HFFc6 (cell line): ENCODE data around the gene ACTRT2. TPM values are rescaled to one million over a fixed set of nuclear protein-coding genes. Genes with fewer than 3 reads are reported as not detected.

ENCODE experiments used
- DNase-seq: peaks from one replicate; pipeline ENCODE4 v3.0.0-alpha.2; 2018
- H3K27ac Mint-ChIP-seq: 2 replicates; pipeline ENCODE4 v1.8.0; 2020; ENCODE audit warnings: mild to moderate bottlenecking, mixed read lengths
- H3K27me3 Mint-ChIP-seq: 2 replicates; pipeline ENCODE4 v1.8.0; 2021; ENCODE audit warnings: mild to moderate bottlenecking, moderate library complexity, mixed read lengths; ENCODE audit not compliant: insufficient read depth
- H3K36me3 Mint-ChIP-seq: 2 replicates; pipeline ENCODE4 v1.8.0; 2021; ENCODE audit warnings: low read depth, mixed read lengths
- H3K4me1 Mint-ChIP-seq: 2 replicates; pipeline ENCODE4 v1.8.0; 2020; ENCODE audit warnings: low read depth, mixed read lengths
- H3K4me3 Mint-ChIP-seq: 2 replicates; pipeline ENCODE4 v1.8.0; 2020; ENCODE audit warnings: mild to moderate bottlenecking, moderate library complexity, mixed read lengths
- H3K9me3 Mint-ChIP-seq: 2 replicates; pipeline ENCODE4 v1.8.0; 2020; ENCODE audit warnings: mild to moderate bottlenecking, mixed read lengths
- total RNA-seq, 6 experiments: library from RNA; stranded (reverse); fragmentation: NEBNext Ultra II Directional; extraction: Animal tissue kit (Norgen Biotek cat#: 25700); gene quantifications; 2 replicates in 1 of 6; 3 replicates in 5 of 6; pipeline ENCODE4 v1.2.3, GENCODE V29; 2021
- TF ChIP-seq, protein P1 (sequence below): fragments of 200-600 bp; sonication (generic); IDR thresholded peaks from 2 replicates; pipeline ENCODE4 v1.5.0; 2021; ENCODE audit warnings: antibody characterized with exemption, mild to moderate bottlenecking

ACTRT2 gene
- total RNA-seq, 6 experiments from 2014 or later = not detected

DNA sequence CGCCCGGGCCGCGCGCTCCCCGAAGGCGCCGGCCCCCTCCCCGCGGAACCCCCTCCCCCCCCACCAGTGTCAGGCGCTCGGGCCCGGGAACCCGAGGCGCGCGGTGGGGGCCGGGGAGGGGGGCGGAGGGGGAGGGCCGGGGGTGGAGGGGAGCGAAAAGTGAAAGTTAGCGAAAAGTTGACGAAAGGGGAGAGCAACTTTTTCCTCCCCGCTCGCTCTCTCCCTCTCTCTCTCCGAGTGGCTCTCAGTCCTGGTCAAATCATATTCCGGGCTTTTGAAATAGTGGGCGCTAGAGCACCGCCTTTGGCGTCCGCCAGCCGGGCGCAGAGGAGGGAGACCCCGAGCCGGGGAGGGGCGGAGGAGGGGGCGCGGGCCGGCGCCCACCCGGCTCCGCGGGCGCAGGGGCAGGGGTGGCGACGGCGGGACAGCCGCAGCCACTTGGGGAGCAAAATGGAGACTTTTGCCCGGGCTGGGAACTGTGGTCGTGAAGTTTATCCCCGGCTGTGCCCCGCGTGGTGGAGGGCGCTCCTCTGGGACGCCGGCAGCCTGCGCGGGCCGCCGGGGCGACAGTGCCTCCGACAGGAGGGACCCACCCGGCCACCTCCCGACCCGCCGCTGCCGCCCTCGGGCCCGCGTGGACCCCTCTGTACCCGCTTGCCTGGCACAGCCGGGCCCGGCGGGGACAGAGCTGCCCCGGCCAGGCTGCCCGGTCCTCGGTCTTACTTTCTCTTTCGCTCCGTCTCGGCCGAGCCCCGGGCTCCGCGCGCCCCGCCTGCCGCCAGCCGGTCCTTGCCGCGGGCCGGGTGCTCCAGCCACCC lies 48.4 kb downstream of the ACTRT2 start:
- Mint-ChIP-seq H3K27ac (no peak overlapping the region), H3K9me3 (no peaks in the 10 kb centered on the region), H3K4me1 (no peaks in the 10 kb centered on the region), H3K4me3 (peak overlapping the region; percentile 53), H3K36me3 (no peaks in the 10 kb centered on the region), H3K27me3 (peaks cover 18% of the 10 kb centered on the region)
- TF ChIP-seq, protein P1, sequence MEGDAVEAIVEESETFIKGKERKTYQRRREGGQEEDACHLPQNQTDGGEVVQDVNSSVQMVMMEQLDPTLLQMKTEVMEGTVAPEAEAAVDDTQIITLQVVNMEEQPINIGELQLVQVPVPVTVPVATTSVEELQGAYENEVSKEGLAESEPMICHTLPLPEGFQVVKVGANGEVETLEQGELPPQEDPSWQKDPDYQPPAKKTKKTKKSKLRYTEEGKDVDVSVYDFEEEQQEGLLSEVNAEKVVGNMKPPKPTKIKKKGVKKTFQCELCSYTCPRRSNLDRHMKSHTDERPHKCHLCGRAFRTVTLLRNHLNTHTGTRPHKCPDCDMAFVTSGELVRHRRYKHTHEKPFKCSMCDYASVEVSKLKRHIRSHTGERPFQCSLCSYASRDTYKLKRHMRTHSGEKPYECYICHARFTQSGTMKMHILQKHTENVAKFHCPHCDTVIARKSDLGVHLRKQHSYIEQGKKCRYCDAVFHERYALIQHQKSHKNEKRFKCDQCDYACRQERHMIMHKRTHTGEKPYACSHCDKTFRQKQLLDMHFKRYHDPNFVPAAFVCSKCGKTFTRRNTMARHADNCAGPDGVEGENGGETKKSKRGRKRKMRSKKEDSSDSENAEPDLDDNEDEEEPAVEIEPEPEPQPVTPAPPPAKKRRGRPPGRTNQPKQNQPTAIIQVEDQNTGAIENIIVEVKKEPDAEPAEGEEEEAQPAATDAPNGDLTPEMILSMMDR = peak; percentile 32; the same call in 1 of the 2 replicates
- DNase-seq = no peak

DNA sequence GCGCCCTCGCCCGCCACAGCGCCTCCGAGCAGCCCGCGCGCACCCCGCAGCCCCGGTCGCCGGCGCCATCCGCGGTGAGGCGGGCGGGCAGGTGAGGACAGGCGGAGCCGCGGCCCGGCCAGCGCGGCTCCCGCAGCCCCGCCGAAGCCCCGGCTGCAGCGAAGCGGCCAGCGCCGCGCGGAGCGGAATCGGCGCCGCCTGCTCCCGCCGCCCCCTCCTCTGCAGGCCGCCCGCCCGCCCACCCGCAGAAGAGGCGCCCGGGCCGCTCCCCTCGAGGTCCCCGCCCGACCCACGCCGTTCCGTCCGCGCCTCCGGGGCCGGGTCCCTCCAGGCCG lies 49.0 kb downstream of the ACTRT2 start:
- H3K4me1 Mint-ChIP-seq = no peaks in the 10 kb centered on the region
- no peak overlapping the region for H3K4me3 Mint-ChIP-seq
- H3K27me3 Mint-ChIP-seq = peaks cover 17% of the 10 kb centered on the region
- TF ChIP-seq, protein P1 = no peak
- no peaks in the 10 kb centered on the region for H3K9me3 Mint-ChIP-seq
- no peak overlapping the region for H3K27ac Mint-ChIP-seq
- no peaks in the 10 kb centered on the region for H3K36me3 Mint-ChIP-seq
- DNase-seq = no peak

DNA sequence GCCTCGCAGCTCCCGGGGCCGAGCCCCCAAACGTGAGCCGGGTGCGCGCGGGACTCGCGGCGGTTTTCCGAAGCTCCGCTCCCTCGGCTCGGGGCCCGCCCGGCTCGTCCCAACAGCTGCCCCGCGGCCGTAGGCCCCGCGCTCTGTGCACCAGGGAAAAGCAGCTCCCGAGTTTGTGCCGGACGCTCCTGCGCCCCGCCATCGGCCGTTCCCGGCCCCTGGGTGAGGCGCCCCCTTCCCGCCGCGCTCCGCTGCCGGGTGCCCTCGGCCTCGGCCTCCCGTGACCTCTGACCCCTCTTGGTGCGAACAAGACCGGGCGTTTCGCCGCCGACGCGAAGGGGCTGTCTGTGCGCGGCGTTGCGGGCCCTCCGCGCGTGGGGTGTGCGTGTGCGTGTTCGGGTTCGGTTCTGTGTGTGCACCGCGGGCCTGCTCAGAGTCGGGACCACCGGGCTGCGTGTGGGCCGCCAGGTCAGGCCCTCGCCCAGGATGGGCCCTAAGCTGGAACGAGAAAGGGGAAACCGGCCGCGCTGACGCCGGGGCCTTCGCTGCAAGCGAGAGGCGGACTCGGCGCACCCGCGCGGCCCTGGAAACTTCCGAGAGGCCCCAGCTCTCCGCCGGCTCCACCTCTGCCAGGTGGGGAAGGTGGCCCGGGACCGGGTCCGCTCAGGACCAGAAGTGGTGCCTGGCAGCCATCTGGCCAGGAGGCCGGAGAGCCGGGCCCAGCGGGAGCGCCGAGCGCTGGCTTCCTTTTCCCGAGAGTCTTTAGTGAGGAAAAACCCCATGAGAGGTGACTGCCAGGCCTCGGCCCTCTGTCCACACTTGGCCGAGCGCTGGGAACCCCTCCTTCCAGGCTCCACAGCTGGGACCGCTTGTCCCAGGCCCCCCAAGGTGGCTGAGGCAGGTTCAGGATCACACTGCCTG lies 49.6 kb downstream of the ACTRT2 start:
- no peak overlapping the region for H3K27ac Mint-ChIP-seq
- DNase-seq = no peak
- TF ChIP-seq, protein P1 = no peak
- no peaks in the 10 kb centered on the region for H3K4me1 Mint-ChIP-seq
- H3K27me3 Mint-ChIP-seq = peaks cover 17% of the 10 kb centered on the region
- no peak overlapping the region for H3K4me3 Mint-ChIP-seq
- H3K9me3 Mint-ChIP-seq = no peaks in the 10 kb centered on the region
- no peaks in the 10 kb centered on the region for H3K36me3 Mint-ChIP-seq

DNA sequence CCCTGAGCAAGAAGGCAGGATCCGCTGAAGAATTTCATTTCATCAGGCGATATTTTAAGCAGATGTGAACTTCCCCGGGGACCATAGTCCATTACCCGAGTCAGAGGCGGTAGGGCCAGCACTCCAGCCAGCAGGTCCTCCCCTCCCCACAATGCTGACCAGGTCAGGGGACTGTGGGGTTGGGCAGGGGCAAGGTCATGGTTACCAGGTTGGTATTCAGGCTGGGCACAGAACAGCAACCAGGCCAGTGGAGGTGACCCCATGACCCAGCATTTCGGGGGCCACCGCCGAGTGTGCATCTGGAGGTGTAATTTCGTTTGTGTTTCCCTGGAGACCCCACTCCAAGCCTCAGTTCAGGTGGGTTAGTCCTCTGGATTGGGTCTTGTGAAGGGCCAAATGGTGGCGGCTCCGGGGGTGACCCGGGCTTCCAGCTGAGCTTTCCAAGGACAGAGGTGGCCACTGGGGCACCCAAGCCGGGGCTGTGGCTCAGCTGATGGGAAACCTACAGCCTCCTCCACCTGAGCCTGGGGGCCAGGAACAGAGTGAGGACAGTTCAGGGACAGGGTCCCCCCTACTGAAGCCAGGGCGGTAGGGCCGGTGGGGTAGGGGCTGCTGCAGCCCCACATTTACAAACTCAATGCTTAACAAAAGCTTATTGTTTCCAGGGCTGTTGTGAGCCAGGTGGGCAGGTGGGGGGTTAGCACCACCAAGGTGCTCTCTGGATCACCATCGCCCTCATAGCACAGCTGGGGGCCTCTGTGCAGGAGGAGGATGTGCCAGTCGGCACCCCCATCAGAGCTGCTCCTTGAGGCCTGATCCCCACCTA lies 50.5 kb downstream of the ACTRT2 start:
- TF ChIP-seq, protein P1 = no peak
- no peak for DNase-seq
- Mint-ChIP-seq H3K9me3 (no peaks in the 10 kb centered on the region), H3K4me3 (no peak overlapping the region), H3K27me3 (peaks cover 23% of the 10 kb centered on the region), H3K4me1 (no peaks in the 10 kb centered on the region), H3K36me3 (no peaks in the 10 kb centered on the region), H3K27ac (no peak overlapping the region)

Other genes starting within 250 kb of the ACTRT2 start
- gene TTC34, start 219.8 kb upstream of the ACTRT2 start, total RNA-seq = under 1 TPM; 0.11 to 0.19 (median 0.16) TPM
- not detected for gene PRDM16, start 47.7 kb downstream of the ACTRT2 start, total RNA-seq